IMR-90 (cell line): ENCODE measurements around the gene XAF1.

Experiments
- CEBPB ChIP-seq: IDR thresholded peaks from 2 replicates; pipeline ENCODE4 v1.6.1; 2012; ENCODE audit warnings: low read depth, low read length, improper control_type of control experiment
- FOS ChIP-seq: fragments of 150-350 bp; IDR thresholded peaks from 2 replicates; pipeline ENCODE4 v1.6.1; 2016; ENCODE audit warnings: low read depth, low read length
- MAFK ChIP-seq: IDR thresholded peaks from 2 replicates; pipeline ENCODE4 v1.6.1; 2012; ENCODE audit warnings: low read depth, low read length, improper control_type of control experiment
- MAZ ChIP-seq: IDR thresholded peaks from 2 replicates; pipeline ENCODE4 v1.6.1; 2012; ENCODE audit warnings: low read depth, mild to moderate bottlenecking, low read length, improper control_type of control experiment, moderate library complexity, borderline replicate concordance
- MXI1 ChIP-seq: IDR thresholded peaks from 2 replicates; pipeline ENCODE4 v1.6.1; 2012; ENCODE audit warnings: low read depth, mild to moderate bottlenecking, low read length, moderate library complexity, borderline replicate concordance
- NFE2L2 ChIP-seq: fragments of 150-350 bp; IDR thresholded peaks from 2 replicates; pipeline ENCODE4 v1.6.1; 2016; ENCODE audit warnings: low read depth, mild to moderate bottlenecking, low read length
- POLR2A ChIP-seq: IDR thresholded peaks from 2 replicates; pipeline ENCODE4 v1.6.1; 2012; ENCODE audit warnings: mild to moderate bottlenecking, low read depth, low read length
- RAD21 ChIP-seq: IDR thresholded peaks from 2 replicates; pipeline ENCODE4 v1.6.1; 2012; ENCODE audit warnings: low read length, improper control_type of control experiment
- RFX5 ChIP-seq: IDR thresholded peaks from 2 replicates; pipeline ENCODE4 v1.8.0; 2012; ENCODE audit warnings: low read depth, mild to moderate bottlenecking, low read length, moderate library complexity
- SMC3 ChIP-seq: fragments of 150-350 bp; IDR thresholded peaks from 2 replicates; pipeline ENCODE4 v1.6.1; 2016; ENCODE audit warnings: low read depth, mild to moderate bottlenecking, antibody characterized with exemption, low read length, moderate library complexity
- TF ChIP-seq, protein P1 (sequence below): conservative IDR thresholded peaks from 2 replicates; pipeline ENCODE4 v1.5.1; 2012; ENCODE audit warnings: mild to moderate bottlenecking, low read depth, low read length, improper control_type of control experiment
- TF ChIP-seq, protein P2 (sequence below): fragments of 150-350 bp; IDR thresholded peaks from 2 replicates; pipeline ENCODE4 v1.6.1; 2017; ENCODE audit warnings: mild to moderate bottlenecking, antibody characterized with exemption, low read length, low read depth

DNA sequence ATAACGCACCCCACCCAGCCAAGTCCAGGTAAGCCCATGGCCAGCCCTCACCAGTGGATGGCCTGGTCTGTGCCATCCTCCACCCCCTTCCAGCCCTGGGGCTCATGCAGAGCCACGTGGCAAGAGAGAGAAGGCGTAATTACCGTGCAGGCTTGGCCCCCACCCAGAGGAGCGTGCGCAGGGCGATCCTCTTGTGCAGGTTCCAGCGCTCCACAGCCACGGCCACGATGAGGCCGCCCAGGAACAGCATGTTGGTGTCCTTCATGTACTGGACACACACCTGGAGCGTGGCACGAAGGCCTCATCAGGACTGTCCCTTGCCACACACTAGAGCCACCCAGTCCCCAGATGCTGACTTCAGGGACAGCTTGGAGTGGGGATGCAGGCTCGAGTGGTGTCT is 49.3 kb upstream of the XAF1 start:
- TF ChIP-seq, protein P1, sequence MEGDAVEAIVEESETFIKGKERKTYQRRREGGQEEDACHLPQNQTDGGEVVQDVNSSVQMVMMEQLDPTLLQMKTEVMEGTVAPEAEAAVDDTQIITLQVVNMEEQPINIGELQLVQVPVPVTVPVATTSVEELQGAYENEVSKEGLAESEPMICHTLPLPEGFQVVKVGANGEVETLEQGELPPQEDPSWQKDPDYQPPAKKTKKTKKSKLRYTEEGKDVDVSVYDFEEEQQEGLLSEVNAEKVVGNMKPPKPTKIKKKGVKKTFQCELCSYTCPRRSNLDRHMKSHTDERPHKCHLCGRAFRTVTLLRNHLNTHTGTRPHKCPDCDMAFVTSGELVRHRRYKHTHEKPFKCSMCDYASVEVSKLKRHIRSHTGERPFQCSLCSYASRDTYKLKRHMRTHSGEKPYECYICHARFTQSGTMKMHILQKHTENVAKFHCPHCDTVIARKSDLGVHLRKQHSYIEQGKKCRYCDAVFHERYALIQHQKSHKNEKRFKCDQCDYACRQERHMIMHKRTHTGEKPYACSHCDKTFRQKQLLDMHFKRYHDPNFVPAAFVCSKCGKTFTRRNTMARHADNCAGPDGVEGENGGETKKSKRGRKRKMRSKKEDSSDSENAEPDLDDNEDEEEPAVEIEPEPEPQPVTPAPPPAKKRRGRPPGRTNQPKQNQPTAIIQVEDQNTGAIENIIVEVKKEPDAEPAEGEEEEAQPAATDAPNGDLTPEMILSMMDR, result no peak
- TF ChIP-seq POLR2A (no peak), NFE2L2 (no peak), MXI1 (no peak), CEBPB (no peak), SMC3 (no peak), RAD21 (no peak), MAFK (no peak), MAZ (no peak), RFX5 (no peak), FOS (no peak)
- TF ChIP-seq, protein P2, sequence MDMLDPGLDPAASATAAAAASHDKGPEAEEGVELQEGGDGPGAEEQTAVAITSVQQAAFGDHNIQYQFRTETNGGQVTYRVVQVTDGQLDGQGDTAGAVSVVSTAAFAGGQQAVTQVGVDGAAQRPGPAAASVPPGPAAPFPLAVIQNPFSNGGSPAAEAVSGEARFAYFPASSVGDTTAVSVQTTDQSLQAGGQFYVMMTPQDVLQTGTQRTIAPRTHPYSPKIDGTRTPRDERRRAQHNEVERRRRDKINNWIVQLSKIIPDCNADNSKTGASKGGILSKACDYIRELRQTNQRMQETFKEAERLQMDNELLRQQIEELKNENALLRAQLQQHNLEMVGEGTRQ, result no peak
